Measurements from ENCODE around the gene OAS2. TPM values are rescaled to one million over a fixed set of nuclear protein-coding genes. Genes with fewer than 3 reads are reported as not detected.

OAS2 gene
- total RNA-seq, 1 experiment from 2014 or later = 0.25 TPM

DNA sequence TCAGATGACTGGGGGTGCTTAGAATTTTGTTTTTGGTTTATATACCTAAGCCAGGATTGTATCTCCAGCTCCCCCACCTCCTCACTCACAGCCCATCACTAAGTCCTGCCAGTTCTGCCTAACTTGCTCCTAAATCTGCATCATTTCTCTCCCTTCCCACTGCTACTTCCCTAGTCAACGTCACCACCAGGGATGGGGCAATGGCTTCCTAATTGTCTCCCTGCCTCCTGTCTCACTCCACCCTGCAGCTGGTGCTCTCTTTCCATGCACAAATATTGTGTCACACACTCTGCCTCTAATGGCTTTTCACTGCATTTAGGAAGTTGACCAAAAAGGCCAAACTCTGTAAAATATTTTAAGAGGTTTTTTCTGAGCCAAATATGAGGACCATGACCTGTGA, 11.5 kb downstream of the OAS2 start:
- no TSS peak for BruUV-seq (replicated peaks)
- peaks cover 6% of the 10 kb centered on the region for H3K4me1 Mint-ChIP-seq (ENCODE audit: low read depth, unreplicated experiment)
- TF ChIP-seq, protein P1, sequence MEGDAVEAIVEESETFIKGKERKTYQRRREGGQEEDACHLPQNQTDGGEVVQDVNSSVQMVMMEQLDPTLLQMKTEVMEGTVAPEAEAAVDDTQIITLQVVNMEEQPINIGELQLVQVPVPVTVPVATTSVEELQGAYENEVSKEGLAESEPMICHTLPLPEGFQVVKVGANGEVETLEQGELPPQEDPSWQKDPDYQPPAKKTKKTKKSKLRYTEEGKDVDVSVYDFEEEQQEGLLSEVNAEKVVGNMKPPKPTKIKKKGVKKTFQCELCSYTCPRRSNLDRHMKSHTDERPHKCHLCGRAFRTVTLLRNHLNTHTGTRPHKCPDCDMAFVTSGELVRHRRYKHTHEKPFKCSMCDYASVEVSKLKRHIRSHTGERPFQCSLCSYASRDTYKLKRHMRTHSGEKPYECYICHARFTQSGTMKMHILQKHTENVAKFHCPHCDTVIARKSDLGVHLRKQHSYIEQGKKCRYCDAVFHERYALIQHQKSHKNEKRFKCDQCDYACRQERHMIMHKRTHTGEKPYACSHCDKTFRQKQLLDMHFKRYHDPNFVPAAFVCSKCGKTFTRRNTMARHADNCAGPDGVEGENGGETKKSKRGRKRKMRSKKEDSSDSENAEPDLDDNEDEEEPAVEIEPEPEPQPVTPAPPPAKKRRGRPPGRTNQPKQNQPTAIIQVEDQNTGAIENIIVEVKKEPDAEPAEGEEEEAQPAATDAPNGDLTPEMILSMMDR (IDR thresholded peaks at IDR 0.05; ENCODE audit: insufficient read depth in 1 of 2, low read depth in 1 of 2, low read length in 1 of 2, severe bottlenecking in 1 of 2, unreplicated experiment in 1 of 2) = no peak
- no peak overlapping the region for H3K4me3 Mint-ChIP-seq (ENCODE audit: unreplicated experiment)
- ChIA-PET POLR2A (no interaction called here), CTCF (interaction anchor here (0.6 kb wide), 1 partner anchor 99 kb away, joined by 3 read pairs; no protein-coding TSS in a partner anchor)
- Histone ChIP-seq H3K27me3 (replicated peaks; ENCODE audit: control insufficient read depth, insufficient read depth, low read length) (no peaks in the 10 kb centered on the region), H3K4me1 (no peaks in the 10 kb centered on the region), H3K4me3 (ENCODE audit: low read depth, low read length) (no peak overlapping the region), H3K9me3 (peaks cover 19% of the 10 kb centered on the region), H3K36me3 (ENCODE audit: control insufficient read depth, insufficient read depth, low read length) (no peaks in the 10 kb centered on the region)
- intact Hi-C loops (cut with micrococcal nuclease; ENCODE audit: unreplicated experiment) = no loop called here
- no peaks in the 10 kb centered on the region for H3K36me3 Mint-ChIP-seq (ENCODE audit: insufficient read depth, unreplicated experiment)
- no peak overlapping the region for H3K27ac Mint-ChIP-seq (ENCODE audit: unreplicated experiment)
- H3K27me3 Mint-ChIP-seq (ENCODE audit: insufficient read depth, unreplicated experiment) = peaks cover 5% of the 10 kb centered on the region
- DNase-seq = no peak
- peaks cover 36% of the 10 kb centered on the region for H3K9me3 Mint-ChIP-seq (ENCODE audit: unreplicated experiment)

DNA sequence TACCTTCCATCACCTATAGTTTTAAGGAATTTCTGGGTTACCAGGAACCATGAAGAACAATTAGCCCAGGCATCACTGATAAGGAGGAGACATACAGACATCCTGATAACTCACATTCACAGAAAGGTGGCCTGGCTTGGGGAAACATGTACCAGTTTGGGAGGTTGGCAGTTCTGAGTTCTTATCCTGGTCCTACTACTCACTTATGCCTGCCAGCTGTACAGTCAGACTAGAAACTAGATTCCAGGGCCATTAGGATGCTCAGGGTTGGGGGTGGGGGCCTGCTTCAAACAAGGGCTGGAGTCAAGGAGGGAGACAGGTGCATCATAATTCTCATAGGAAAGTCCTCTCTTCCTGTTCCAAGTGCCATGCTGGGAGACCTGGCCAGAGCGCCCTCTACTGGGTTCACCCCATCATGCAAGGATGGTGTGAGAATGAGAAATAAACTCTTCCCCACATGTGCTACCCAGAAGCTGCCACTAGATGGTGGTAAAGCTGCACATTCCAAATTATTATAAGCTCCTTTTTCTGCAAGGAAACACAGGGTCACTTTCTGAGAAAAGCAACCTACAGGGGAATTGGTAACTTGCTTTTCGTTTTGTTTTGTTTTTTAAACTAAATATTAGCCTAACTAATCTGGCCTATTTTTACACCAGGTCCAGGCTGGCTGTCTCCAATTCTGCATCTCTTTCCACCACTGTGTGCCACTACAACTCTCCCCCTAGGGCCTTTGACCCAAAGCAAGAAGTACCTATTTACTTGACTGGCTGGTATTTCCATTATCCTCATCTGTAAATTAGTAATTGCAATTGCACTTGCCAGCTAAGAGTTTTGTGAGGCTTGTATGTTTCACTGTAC, 14.5 kb downstream of the OAS2 start:
- Histone ChIP-seq H3K4me3 (ENCODE audit: low read depth, low read length) (no peak overlapping the region), H3K36me3 (ENCODE audit: control insufficient read depth, insufficient read depth, low read length) (no peaks in the 10 kb centered on the region), H3K27me3 (replicated peaks; ENCODE audit: control insufficient read depth, insufficient read depth, low read length) (no peaks in the 10 kb centered on the region), H3K4me1 (no peaks in the 10 kb centered on the region), H3K9me3 (peaks cover 10% of the 10 kb centered on the region)
- H3K27ac Mint-ChIP-seq (ENCODE audit: unreplicated experiment) = no peak overlapping the region
- POLR2A ChIA-PET = no interaction called here
- H3K4me1 Mint-ChIP-seq (ENCODE audit: low read depth, unreplicated experiment) = peaks cover 6% of the 10 kb centered on the region
- no peak overlapping the region for H3K4me3 Mint-ChIP-seq (ENCODE audit: unreplicated experiment)
- DNase-seq = peak; percentile 56 to 67
- no peaks in the 10 kb centered on the region for H3K27me3 Mint-ChIP-seq (ENCODE audit: insufficient read depth, unreplicated experiment)
- CTCF ChIA-PET = interaction anchor here (0.6 to 1.9 kb wide), 19 partner anchors 8 to 1658 kb away, joined by 3 to 16 read pairs (median 5); partner anchors contain the start of genes OAS1 and OAS2
- no TSS peak for BruUV-seq (replicated peaks)
- peaks cover 28% of the 10 kb centered on the region for H3K9me3 Mint-ChIP-seq (ENCODE audit: unreplicated experiment)
- no peaks in the 10 kb centered on the region for H3K36me3 Mint-ChIP-seq (ENCODE audit: insufficient read depth, unreplicated experiment)
- intact Hi-C loops (cut with micrococcal nuclease; ENCODE audit: unreplicated experiment) = loop anchor here (1.0 to 2.0 kb wide), 2 partner anchors 39 to 160 kb away; no protein-coding TSS in a partner anchor
- TF ChIP-seq, protein P1 (IDR thresholded peaks at IDR 0.05; ENCODE audit: insufficient read depth in 1 of 2, low read depth in 1 of 2, low read length in 1 of 2, severe bottlenecking in 1 of 2, unreplicated experiment in 1 of 2) = peak; percentile 77 to 83

DNA sequence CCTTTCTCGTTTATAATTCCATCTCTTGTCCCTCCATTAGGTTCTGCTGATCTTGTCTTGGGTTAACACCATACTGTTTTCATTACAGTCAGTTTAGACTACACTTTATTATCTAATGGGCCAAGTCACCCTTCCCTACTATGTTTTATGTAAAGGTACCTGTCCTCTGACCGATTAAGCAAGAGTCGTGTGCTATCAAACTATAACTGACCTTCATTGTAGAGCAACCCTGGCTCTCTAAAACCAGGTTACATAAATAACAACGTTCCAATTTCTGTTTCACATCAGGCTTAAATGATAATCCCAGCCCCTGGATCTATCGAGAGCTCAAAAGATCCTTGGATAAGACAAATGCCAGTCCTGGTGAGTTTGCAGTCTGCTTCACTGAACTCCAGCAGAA, 16.7 kb downstream of the OAS2 start:
- H3K36me3 Mint-ChIP-seq (ENCODE audit: insufficient read depth, unreplicated experiment) = no peaks in the 10 kb centered on the region
- H3K27me3 ChIP-seq (replicated peaks; ENCODE audit: control insufficient read depth, insufficient read depth, low read length) = no peaks in the 10 kb centered on the region
- peaks cover 8% of the 10 kb centered on the region for H3K9me3 ChIP-seq
- CTCF ChIA-PET = no interaction called here
- DNase-seq = no peak
- no peaks in the 10 kb centered on the region for H3K4me1 ChIP-seq
- H3K4me3 ChIP-seq (ENCODE audit: low read depth, low read length) = no peak overlapping the region
- TF ChIP-seq, protein P1 (IDR thresholded peaks at IDR 0.05; ENCODE audit: insufficient read depth in 1 of 2, low read depth in 1 of 2, low read length in 1 of 2, severe bottlenecking in 1 of 2, unreplicated experiment in 1 of 2) = no peak
- intact Hi-C loops (cut with micrococcal nuclease; ENCODE audit: unreplicated experiment) = no loop called here
- H3K27me3 Mint-ChIP-seq (ENCODE audit: insufficient read depth, unreplicated experiment) = peaks cover 4% of the 10 kb centered on the region
- no TSS peak for BruUV-seq (replicated peaks)
- no peaks in the 10 kb centered on the region for H3K36me3 ChIP-seq (ENCODE audit: control insufficient read depth, insufficient read depth, low read length)
- H3K4me1 Mint-ChIP-seq (ENCODE audit: low read depth, unreplicated experiment) = peaks cover under 1% of the 10 kb centered on the region
- POLR2A ChIA-PET = no interaction called here
- H3K27ac Mint-ChIP-seq (ENCODE audit: unreplicated experiment) = no peak overlapping the region
- H3K4me3 Mint-ChIP-seq (ENCODE audit: unreplicated experiment) = no peak overlapping the region
- H3K9me3 Mint-ChIP-seq (ENCODE audit: unreplicated experiment) = peaks cover 24% of the 10 kb centered on the region
